GM13976 (cell line): ENCODE data around the gene CABLES1.

ENCODE experiments used
- DNase-seq: peaks from one replicate; pipeline ENCODE4 v3.0.0; 2012; ENCODE audit warnings: low spot score
- CTCF ChIP-seq: IDR thresholded peaks from 2 replicates; pipeline ENCODE4 v1.5.1; 2012; ENCODE audit warnings: borderline replicate concordance, mild to moderate bottlenecking; ENCODE audit not compliant: insufficient read depth; ENCODE audit errors: extremely low read depth, missing control alignments, control extremely low read depth
- in situ Hi-C: fragments of 300-500 bp; cut with MboI; formaldehyde crosslinking; loops from one replicate; pipeline ENCODE4 v1.12.0; 2022; ENCODE audit warnings: low sequenced_read_pairs, mixed read lengths, inconsistent platforms; ENCODE audit not compliant: unreplicated experiment

CABLES1 gene

GRCh38 chr18:23170137-23170536 lies 34.9 kb downstream of the CABLES1 start:
- DNase-seq: no peak
- in situ Hi-C loops: no loop called here
- TF ChIP-seq CTCF: no peak

- in situ Hi-C loops: no loop called here
- no peak for TF ChIP-seq CTCF
Measured at GRCh38 chr18:23171581-23172156, 36.4 kb downstream of the CABLES1 start.

GRCh38 chr18:23172591-23173380 lies 37.5 kb downstream of the CABLES1 start:
- TF ChIP-seq CTCF: no peak
- DNase-seq: no peak
- in situ Hi-C loops: no loop called here

More at GRCh38 chr18:23171581-23172156, 36.4 kb downstream of the CABLES1 start:
- no peak for DNase-seq

- no peak for TF ChIP-seq CTCF
- DNase-seq: no peak
- in situ Hi-C loops: no loop called here
Measured at GRCh38 chr18:23173912-23174311, 38.6 kb downstream of the CABLES1 start.

- no peak for DNase-seq
- in situ Hi-C loops: no loop called here
- no peak for TF ChIP-seq CTCF
Measured at GRCh38 chr18:23176701-23177432, 41.6 kb downstream of the CABLES1 start.

- DNase-seq: no peak
- in situ Hi-C loops: no loop called here
- TF ChIP-seq CTCF: no peak
Measured at GRCh38 chr18:23177433-23178072, 42.3 kb downstream of the CABLES1 start.
